Activated naive CD4-positive, alpha-beta T cell treated with anti-CD3 and anti-CD28 coated beads, Interleukin-2, amount 50 U/mL, for 24 hours (primary cell): Measurements from ENCODE around the gene WFS1.

Experiments used
- H3K27ac Mint-ChIP-seq: one replicate; pipeline ENCODE4 v1.8.0; 2021; ENCODE audit warnings: mild to moderate bottlenecking, mixed read lengths
- H3K27me3 Mint-ChIP-seq: one replicate; pipeline ENCODE4 v1.8.0; 2021; ENCODE audit warnings: mixed read lengths
- H3K36me3 Mint-ChIP-seq: one replicate; pipeline ENCODE4 v1.8.0; 2021; ENCODE audit warnings: mixed read lengths
- H3K4me1 Mint-ChIP-seq: one replicate; pipeline ENCODE4 v1.8.0; 2021; ENCODE audit warnings: mixed read lengths
- H3K4me3 Mint-ChIP-seq: one replicate; pipeline ENCODE4 v1.8.0; 2021; ENCODE audit warnings: mild to moderate bottlenecking, mixed read lengths
- H3K9me3 Mint-ChIP-seq: one replicate; pipeline ENCODE4 v1.8.0; 2021; ENCODE audit warnings: mixed read lengths

Gene WFS1

GRCh38 chr4:6280365-6280996, 10.8 kb downstream of the WFS1 start:
- H3K9me3 Mint-ChIP-seq: no peaks in the 10 kb centered on the region
- H3K4me1 Mint-ChIP-seq: peaks cover 7% of the 10 kb centered on the region
- H3K27ac Mint-ChIP-seq: no peak overlapping the region
- H3K27me3 Mint-ChIP-seq: no peaks in the 10 kb centered on the region
- H3K4me3 Mint-ChIP-seq: no peak overlapping the region
- H3K36me3 Mint-ChIP-seq: no peaks in the 10 kb centered on the region

GRCh38 chr4:6281436-6282313, 12.0 kb downstream of the WFS1 start:
- H3K4me1 Mint-ChIP-seq: peaks cover 7% of the 10 kb centered on the region
- H3K27ac Mint-ChIP-seq: no peak overlapping the region
- no peaks in the 10 kb centered on the region for H3K36me3 Mint-ChIP-seq
- H3K9me3 Mint-ChIP-seq: no peaks in the 10 kb centered on the region
- no peaks in the 10 kb centered on the region for H3K27me3 Mint-ChIP-seq
- no peak overlapping the region for H3K4me3 Mint-ChIP-seq

GRCh38 chr4:6282314-6282771, 12.7 kb downstream of the WFS1 start:
- Mint-ChIP-seq H3K27me3 (no peaks in the 10 kb centered on the region), H3K36me3 (no peaks in the 10 kb centered on the region), H3K4me3 (no peak overlapping the region), H3K4me1 (peaks cover 7% of the 10 kb centered on the region), H3K27ac (no peak overlapping the region), H3K9me3 (no peaks in the 10 kb centered on the region)

DNA sequence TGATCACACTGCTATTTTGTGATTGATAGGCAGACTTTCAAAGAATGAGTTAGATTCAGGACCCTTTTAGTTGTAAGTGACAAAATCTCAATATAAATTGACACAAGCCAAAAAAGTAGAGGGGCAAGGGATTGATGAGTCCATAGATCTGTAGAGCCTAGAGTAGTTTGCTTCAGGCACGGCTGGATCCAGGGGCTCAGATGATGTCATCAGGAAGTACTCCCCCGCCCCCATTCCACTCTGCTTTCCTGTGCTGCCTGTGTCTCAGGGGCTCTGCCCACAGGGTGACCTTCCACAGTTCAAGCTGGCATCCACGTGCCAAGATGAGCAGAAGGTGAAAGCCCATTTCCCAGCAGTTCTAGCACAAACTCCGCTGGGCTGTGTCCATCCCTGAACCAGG, 13.6 kb downstream of the WFS1 start:
- Mint-ChIP-seq H3K27me3 (no peaks in the 10 kb centered on the region), H3K36me3 (no peaks in the 10 kb centered on the region), H3K27ac (no peak overlapping the region), H3K4me1 (peaks cover 6% of the 10 kb centered on the region), H3K9me3 (no peaks in the 10 kb centered on the region), H3K4me3 (no peak overlapping the region)

- H3K9me3 Mint-ChIP-seq: no peaks in the 10 kb centered on the region
- H3K27me3 Mint-ChIP-seq: no peaks in the 10 kb centered on the region
- H3K4me3 Mint-ChIP-seq: no peak overlapping the region
- no peak overlapping the region for H3K27ac Mint-ChIP-seq
- no peaks in the 10 kb centered on the region for H3K36me3 Mint-ChIP-seq
- no peaks in the 10 kb centered on the region for H3K4me1 Mint-ChIP-seq
These were observed 17.6 kb downstream of the WFS1 start for GRCh38 chr4:6287017-6287788.

DNA sequence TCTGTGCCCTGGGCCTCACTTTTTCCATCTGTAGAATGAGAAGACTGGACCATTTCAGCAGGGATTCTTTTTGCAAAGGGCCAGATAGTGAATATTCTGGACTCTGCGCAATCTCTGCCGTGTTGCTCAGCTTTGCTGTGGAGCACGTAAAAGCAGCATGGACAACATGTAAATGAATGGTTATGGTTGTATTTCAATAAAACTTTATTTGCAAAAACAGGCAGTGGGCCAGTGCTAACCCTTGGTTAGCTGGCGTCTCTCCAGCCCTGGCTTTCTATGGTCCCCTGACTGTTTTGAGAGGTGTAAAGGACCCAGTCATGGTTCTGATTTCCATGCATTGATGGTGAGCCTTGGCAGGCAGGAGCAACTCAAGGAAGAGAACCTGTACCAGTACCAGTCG, 18.7 kb downstream of the WFS1 start:
- Mint-ChIP-seq H3K27me3 (no peaks in the 10 kb centered on the region), H3K4me3 (no peak overlapping the region), H3K36me3 (no peaks in the 10 kb centered on the region), H3K4me1 (no peaks in the 10 kb centered on the region), H3K27ac (no peak overlapping the region), H3K9me3 (no peaks in the 10 kb centered on the region)

DNA sequence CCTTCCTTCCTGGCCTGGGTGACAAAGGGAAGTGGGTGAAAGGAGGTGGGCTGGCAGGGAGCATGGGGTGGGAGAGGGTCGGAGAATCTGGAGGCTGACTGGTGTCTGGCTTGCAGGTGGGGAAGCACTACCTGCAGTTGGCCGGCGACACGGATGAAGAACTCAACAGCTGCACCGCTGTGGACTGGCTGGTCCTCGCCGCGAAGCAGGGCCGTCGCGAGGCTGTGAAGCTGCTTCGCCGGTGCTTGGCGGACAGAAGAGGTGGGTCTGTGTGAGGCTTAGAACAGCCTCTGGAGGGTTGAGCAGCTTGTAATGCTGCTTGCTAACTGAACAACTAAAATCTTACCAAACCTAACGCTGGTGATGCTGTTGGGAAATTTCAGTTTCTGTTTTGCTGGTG, 19.2 kb downstream of the WFS1 start:
- no peaks in the 10 kb centered on the region for H3K27me3 Mint-ChIP-seq
- H3K27ac Mint-ChIP-seq: no peak overlapping the region
- H3K4me3 Mint-ChIP-seq: no peak overlapping the region
- H3K36me3 Mint-ChIP-seq: no peaks in the 10 kb centered on the region
- no peaks in the 10 kb centered on the region for H3K9me3 Mint-ChIP-seq
- no peaks in the 10 kb centered on the region for H3K4me1 Mint-ChIP-seq

GRCh38 chr4:6290256-6290655, 20.6 kb downstream of the WFS1 start:
- no peaks in the 10 kb centered on the region for H3K36me3 Mint-ChIP-seq
- no peaks in the 10 kb centered on the region for H3K4me1 Mint-ChIP-seq
- H3K27ac Mint-ChIP-seq: no peak overlapping the region
- H3K9me3 Mint-ChIP-seq: no peaks in the 10 kb centered on the region
- H3K4me3 Mint-ChIP-seq: no peak overlapping the region
- H3K27me3 Mint-ChIP-seq: no peaks in the 10 kb centered on the region

DNA sequence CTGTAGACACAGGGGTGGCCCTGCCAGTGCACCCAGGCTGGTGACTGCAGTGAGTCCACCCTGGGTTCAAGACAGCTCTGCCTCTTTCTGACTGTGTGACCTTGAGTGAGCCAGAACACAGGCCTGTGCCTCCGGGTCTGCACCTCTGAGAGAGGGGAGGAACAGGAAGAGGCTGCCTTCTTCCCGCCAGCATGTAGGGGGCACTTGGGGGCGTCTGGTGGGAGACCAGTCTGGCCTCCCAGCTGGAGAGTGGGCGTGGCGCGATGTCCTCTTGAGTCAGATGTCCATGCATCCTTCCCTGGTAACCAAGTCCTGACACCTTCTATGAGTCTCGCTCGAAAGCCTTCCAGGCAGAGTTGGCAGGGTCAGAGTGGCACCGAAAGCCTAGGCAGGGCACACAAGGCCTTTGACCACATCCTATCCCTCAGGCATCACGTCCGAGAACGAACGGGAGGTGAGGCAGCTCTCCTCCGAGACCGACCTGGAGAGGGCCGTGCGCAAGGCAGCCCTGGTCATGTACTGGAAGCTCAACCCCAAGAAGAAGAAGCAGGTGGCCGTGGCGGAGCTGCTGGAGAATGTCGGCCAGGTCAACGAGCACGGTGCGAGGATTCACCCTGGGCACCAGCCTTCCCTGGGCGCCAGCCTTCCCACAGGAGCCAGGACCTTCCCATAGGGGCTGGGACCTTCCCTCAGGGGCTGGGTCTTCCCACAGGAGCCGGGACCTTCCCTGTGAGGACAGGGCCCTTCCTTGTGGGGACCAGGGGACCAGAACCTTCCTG, 21.3 kb downstream of the WFS1 start:
- H3K27ac Mint-ChIP-seq: no peak overlapping the region
- no peak overlapping the region for H3K4me3 Mint-ChIP-seq
- H3K36me3 Mint-ChIP-seq: no peaks in the 10 kb centered on the region
- H3K27me3 Mint-ChIP-seq: no peaks in the 10 kb centered on the region
- no peaks in the 10 kb centered on the region for H3K9me3 Mint-ChIP-seq
- H3K4me1 Mint-ChIP-seq: no peaks in the 10 kb centered on the region

GRCh38 chr4:6291784-6292297, 22.2 kb downstream of the WFS1 start:
- Mint-ChIP-seq H3K36me3 (no peaks in the 10 kb centered on the region), H3K4me3 (no peak overlapping the region), H3K9me3 (no peaks in the 10 kb centered on the region), H3K4me1 (no peaks in the 10 kb centered on the region), H3K27ac (no peak overlapping the region), H3K27me3 (no peaks in the 10 kb centered on the region)

DNA sequence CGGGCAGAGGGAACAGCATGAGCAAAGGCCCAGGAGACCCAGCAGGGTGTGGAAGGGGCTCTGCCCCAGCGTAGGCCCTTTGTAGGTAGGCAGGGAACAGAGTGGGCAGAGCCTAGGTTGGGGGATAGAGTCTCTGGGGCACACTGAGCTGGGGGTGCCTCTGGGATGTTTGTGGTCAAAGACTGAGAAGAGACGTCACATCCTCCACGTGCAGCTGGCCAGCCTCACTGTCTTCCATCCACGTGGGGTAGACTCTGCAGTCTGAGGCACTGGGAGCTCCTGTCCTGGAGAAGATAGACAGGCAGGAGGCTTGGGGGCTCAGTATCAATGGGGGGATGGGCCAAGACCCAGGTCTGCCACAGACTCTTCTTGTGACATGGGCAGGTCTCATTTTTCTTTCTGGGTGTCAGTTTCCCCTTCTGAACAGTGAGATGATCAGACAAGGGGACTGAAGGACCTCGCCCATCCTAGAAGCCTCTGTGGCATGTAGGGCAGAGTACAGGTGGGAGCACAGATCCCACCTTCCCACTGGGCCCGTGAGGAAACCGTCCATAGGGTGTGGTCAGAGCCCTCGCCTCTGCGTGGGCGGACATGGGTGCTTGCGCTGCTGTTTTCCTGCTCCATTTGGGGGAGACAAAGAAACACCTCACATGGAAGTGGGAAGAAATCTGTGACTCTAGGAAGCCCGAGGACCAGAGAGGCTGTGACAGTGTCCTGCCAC, 22.9 kb downstream of the WFS1 start:
- H3K27me3 Mint-ChIP-seq: no peaks in the 10 kb centered on the region
- H3K4me3 Mint-ChIP-seq: no peak overlapping the region
- no peaks in the 10 kb centered on the region for H3K4me1 Mint-ChIP-seq
- H3K36me3 Mint-ChIP-seq: no peaks in the 10 kb centered on the region
- H3K27ac Mint-ChIP-seq: no peak overlapping the region
- no peaks in the 10 kb centered on the region for H3K9me3 Mint-ChIP-seq

DNA sequence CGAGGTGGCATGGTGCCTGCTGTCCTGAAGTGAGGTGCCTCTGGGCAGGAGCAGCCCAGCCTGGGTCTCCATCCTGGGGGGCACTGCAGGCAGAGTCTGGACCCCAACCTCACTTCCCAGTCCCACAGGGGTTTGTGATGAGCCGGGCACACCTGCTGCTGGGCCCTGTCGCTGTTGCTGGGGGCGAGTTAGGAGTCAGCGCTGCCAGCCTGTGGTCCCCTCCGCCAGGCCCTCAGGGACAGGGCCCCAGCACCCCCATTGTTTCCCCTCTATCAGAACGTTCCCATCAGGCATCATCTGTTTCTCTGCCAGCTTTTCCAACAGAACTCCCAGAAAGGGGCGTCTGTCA, 23.4 kb downstream of the WFS1 start:
- Mint-ChIP-seq H3K27ac (no peak overlapping the region), H3K27me3 (no peaks in the 10 kb centered on the region), H3K9me3 (no peaks in the 10 kb centered on the region), H3K4me1 (no peaks in the 10 kb centered on the region), H3K36me3 (no peaks in the 10 kb centered on the region), H3K4me3 (no peak overlapping the region)

GRCh38 chr4:6293661-6294060, 24.0 kb downstream of the WFS1 start:
- no peaks in the 10 kb centered on the region for H3K36me3 Mint-ChIP-seq
- no peaks in the 10 kb centered on the region for H3K9me3 Mint-ChIP-seq
- H3K27me3 Mint-ChIP-seq: no peaks in the 10 kb centered on the region
- no peak overlapping the region for H3K4me3 Mint-ChIP-seq
- no peaks in the 10 kb centered on the region for H3K4me1 Mint-ChIP-seq
- H3K27ac Mint-ChIP-seq: no peak overlapping the region

DNA sequence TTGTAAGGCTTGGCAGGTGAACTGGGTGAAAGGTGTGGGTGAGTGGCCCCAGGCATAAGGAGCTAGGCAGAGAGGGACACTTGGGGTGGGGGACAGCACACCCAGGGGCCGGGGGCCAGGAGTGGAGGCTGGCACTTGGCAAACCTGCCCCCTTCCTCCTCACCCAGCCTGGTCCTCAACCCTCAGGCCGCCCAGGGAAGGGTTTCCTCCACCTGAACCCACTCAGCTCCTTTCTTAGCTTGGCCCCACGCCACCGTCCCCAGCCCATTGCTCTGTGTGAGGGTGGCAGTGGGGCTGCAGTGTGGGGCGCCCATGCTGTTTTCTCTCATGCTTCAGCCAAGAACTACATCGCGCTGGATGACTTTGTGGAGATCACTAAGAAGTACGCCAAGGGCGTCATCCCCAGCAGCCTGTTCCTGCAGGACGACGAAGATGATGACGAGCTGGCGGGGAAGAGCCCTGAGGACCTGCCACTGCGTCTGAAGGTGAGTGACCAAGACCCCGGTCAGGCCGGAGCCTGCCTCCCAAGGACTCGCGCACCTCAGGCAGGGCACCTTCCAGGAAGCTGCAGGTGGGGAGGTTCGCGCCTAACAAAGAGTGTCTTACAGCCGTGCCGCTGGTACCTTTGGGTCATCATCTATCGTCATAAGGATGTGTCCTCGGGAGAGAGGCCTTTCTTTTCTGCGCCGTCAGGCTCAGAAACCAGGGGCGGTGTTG, 25.2 kb downstream of the WFS1 start:
- H3K9me3 Mint-ChIP-seq: no peaks in the 10 kb centered on the region
- H3K36me3 Mint-ChIP-seq: no peaks in the 10 kb centered on the region
- no peaks in the 10 kb centered on the region for H3K4me1 Mint-ChIP-seq
- H3K27me3 Mint-ChIP-seq: no peaks in the 10 kb centered on the region
- H3K27ac Mint-ChIP-seq: no peak overlapping the region
- no peak overlapping the region for H3K4me3 Mint-ChIP-seq
